Measurements from ENCODE around the gene PCSK6.

The PCSK6 gene

DNA sequence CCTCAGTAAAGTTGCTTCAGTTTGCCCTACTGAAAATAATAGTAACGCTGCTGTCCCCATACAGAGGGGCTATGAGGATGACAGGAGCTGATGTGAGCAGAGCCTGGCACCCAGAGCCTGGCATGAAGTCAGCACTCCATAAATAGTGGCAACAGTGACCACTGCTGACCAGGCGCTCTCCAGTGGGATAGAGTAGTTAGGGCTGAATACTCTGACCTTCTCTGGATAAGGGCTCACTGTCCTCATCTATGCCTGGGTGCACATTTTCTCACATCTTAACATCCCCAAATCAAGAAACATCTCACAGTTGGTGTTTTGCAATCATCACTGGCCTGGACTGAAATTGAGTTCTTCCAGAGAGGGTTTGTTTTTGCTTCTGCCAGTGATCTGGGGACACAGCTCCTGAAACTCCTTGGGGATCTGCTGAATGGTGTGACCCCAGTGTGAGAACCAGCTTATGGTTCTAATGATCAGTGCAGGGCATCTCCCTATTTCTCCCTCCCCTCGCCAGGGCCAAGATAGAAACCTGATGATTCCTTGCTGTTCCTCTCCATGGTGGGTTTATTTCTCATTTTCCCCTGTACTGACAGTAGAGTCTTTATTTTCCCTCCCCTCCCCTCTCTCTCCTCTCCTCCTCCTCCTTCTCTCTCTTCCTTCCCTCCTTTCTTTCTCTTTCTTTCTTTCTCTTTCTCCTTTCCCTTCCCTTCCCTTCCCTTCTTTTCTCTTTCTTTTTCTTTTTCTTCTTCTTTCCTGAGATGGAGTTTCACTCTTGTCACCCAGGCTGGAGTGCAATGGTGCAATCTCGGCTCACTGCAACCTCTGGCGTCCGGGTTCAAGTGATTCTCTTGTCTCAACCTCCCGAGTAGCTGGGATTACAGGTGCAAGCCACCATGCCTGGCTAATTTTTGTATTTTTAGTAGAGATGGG lies 3.5 kb upstream of the PCSK6 start:
- H3K9ac ChIP-seq (ENCODE audit: low read depth in 1 of 2, low read length in 2 of 2): no peak overlapping the region
- H3K4me3 ChIP-seq (ENCODE audit: low read length in 2 of 2): no peak overlapping the region
- no peaks in the 10 kb centered on the region for H3K9me3 ChIP-seq (ENCODE audit: control insufficient read depth in 2 of 2, low read length in 2 of 2)
- H3K36me3 ChIP-seq (ENCODE audit: control insufficient read depth in 2 of 2, insufficient read depth in 2 of 2, low read length in 2 of 2): no peaks in the 10 kb centered on the region
- peaks cover 4 to 30% of the 10 kb centered on the region in 2 donors for H3K4me1 ChIP-seq (ENCODE audit: control insufficient read depth in 2 of 2, insufficient read depth in 2 of 2, low read length in 2 of 2)
- no peak overlapping the region for H3K27ac ChIP-seq (ENCODE audit: low read depth in 2 of 2, low read length in 2 of 2)
- peaks cover 2 to 7% of the 10 kb centered on the region in 2 donors for H3K27me3 ChIP-seq (ENCODE audit: control insufficient read depth in 2 of 2, insufficient read depth in 2 of 2, low read length in 2 of 2)

GRCh38 chr15:101491734-101492640 lies 2.5 kb upstream of the PCSK6 start:
- peaks cover 2 to 7% of the 10 kb centered on the region in 2 donors for H3K27me3 ChIP-seq (ENCODE audit: control insufficient read depth in 2 of 2, insufficient read depth in 2 of 2, low read length in 2 of 2)
- H3K9ac ChIP-seq (ENCODE audit: low read depth in 1 of 2, low read length in 2 of 2): no peak overlapping the region
- peaks cover 4 to 22% of the 10 kb centered on the region in 2 donors for H3K4me1 ChIP-seq (ENCODE audit: control insufficient read depth in 2 of 2, insufficient read depth in 2 of 2, low read length in 2 of 2)
- no peaks in the 10 kb centered on the region for H3K9me3 ChIP-seq (ENCODE audit: control insufficient read depth in 2 of 2, low read length in 2 of 2)
- H3K27ac ChIP-seq (ENCODE audit: low read depth in 2 of 2, low read length in 2 of 2): no peak overlapping the region
- H3K36me3 ChIP-seq (ENCODE audit: control insufficient read depth in 2 of 2, insufficient read depth in 2 of 2, low read length in 2 of 2): no peaks in the 10 kb centered on the region
- no peak overlapping the region for H3K4me3 ChIP-seq (ENCODE audit: low read length in 2 of 2)

- peaks cover 0 to 2% of the 10 kb centered on the region in 2 donors for H3K36me3 ChIP-seq (ENCODE audit: control insufficient read depth in 2 of 2, insufficient read depth in 2 of 2, low read length in 2 of 2)
- no peak overlapping the region for H3K9ac ChIP-seq (ENCODE audit: low read depth in 1 of 2, low read length in 2 of 2)
- H3K27me3 ChIP-seq (ENCODE audit: control insufficient read depth in 2 of 2, insufficient read depth in 2 of 2, low read length in 2 of 2): peaks cover 2 to 4% of the 10 kb centered on the region in 2 donors
- no peaks in the 10 kb centered on the region for H3K9me3 ChIP-seq (ENCODE audit: control insufficient read depth in 2 of 2, low read length in 2 of 2)
- no peak overlapping the region for H3K27ac ChIP-seq (ENCODE audit: low read depth in 2 of 2, low read length in 2 of 2)
- H3K4me1 ChIP-seq (ENCODE audit: control insufficient read depth in 2 of 2, insufficient read depth in 2 of 2, low read length in 2 of 2): peaks cover 0 to 15% of the 10 kb centered on the region in 2 donors
- no peak overlapping the region for H3K4me3 ChIP-seq (ENCODE audit: low read length in 2 of 2)
These were observed 1.6 kb upstream of the PCSK6 start for GRCh38 chr15:101490922-101491733.

GRCh38 chr15:101490408-101490891 lies 943 bp upstream of the PCSK6 start:
- Histone ChIP-seq H3K4me3 (ENCODE audit: low read length in 2 of 2) (no peak overlapping the region), H3K36me3 (ENCODE audit: control insufficient read depth in 2 of 2, insufficient read depth in 2 of 2, low read length in 2 of 2) (peaks cover 0 to 2% of the 10 kb centered on the region in 2 donors), H3K27me3 (ENCODE audit: control insufficient read depth in 2 of 2, insufficient read depth in 2 of 2, low read length in 2 of 2) (peaks cover 2 to 4% of the 10 kb centered on the region in 2 donors), H3K4me1 (ENCODE audit: control insufficient read depth in 2 of 2, insufficient read depth in 2 of 2, low read length in 2 of 2) (peaks cover 0 to 9% of the 10 kb centered on the region in 2 donors), H3K27ac (ENCODE audit: low read depth in 2 of 2, low read length in 2 of 2) (no peak overlapping the region), H3K9me3 (ENCODE audit: control insufficient read depth in 2 of 2, low read length in 2 of 2) (no peaks in the 10 kb centered on the region), H3K9ac (ENCODE audit: low read depth in 1 of 2, low read length in 2 of 2) (no peak overlapping the region)

DNA sequence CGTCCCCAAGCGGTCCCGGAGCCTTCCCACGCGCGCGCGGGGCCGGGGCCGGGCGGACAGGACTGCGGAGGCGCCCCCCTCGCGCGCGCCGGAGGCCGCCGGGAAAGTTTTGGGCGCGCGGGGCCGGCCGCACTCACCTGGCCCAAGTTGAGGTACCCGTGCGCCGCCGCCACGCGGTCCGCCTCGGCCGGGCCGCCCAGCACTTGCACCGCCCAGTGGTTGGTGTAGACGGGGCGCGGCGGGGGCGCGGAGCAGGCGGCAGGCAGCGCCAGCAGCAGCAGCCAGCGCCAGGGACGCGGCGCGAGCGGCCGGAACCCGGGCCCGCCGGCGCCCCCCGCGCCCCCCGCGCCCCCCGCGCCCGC lies 289 bp downstream of the PCSK6 start:
- no peak overlapping the region for H3K9ac ChIP-seq (ENCODE audit: low read depth in 1 of 2, low read length in 2 of 2)
- H3K4me1 ChIP-seq (ENCODE audit: control insufficient read depth in 2 of 2, insufficient read depth in 2 of 2, low read length in 2 of 2): peaks cover 0 to 6% of the 10 kb centered on the region in 2 donors
- H3K9me3 ChIP-seq (ENCODE audit: control insufficient read depth in 2 of 2, low read length in 2 of 2): no peaks in the 10 kb centered on the region
- no peak overlapping the region for H3K27ac ChIP-seq (ENCODE audit: low read depth in 2 of 2, low read length in 2 of 2)
- peaks cover 0 to 2% of the 10 kb centered on the region in 2 donors for H3K36me3 ChIP-seq (ENCODE audit: control insufficient read depth in 2 of 2, insufficient read depth in 2 of 2, low read length in 2 of 2)
- H3K27me3 ChIP-seq (ENCODE audit: control insufficient read depth in 2 of 2, insufficient read depth in 2 of 2, low read length in 2 of 2): peaks cover 0 to 2% of the 10 kb centered on the region in 2 donors
- no peak overlapping the region for H3K4me3 ChIP-seq (ENCODE audit: low read length in 2 of 2)

GRCh38 chr15:101488300-101489164 lies 975 bp downstream of the PCSK6 start:
- Histone ChIP-seq H3K4me1 (ENCODE audit: control insufficient read depth in 2 of 2, insufficient read depth in 2 of 2, low read length in 2 of 2) (peaks cover 0 to 9% of the 10 kb centered on the region in 2 donors), H3K36me3 (ENCODE audit: control insufficient read depth in 2 of 2, insufficient read depth in 2 of 2, low read length in 2 of 2) (peaks cover 0 to 2% of the 10 kb centered on the region in 2 donors), H3K9me3 (ENCODE audit: control insufficient read depth in 2 of 2, low read length in 2 of 2) (no peaks in the 10 kb centered on the region), H3K9ac (ENCODE audit: low read depth in 1 of 2, low read length in 2 of 2) (peak overlapping the region in 1 of 2 donors; percentile 43), H3K27ac (ENCODE audit: low read depth in 2 of 2, low read length in 2 of 2) (no peak overlapping the region), H3K4me3 (ENCODE audit: low read length in 2 of 2) (peak overlapping the region; percentile 56 to 60), H3K27me3 (ENCODE audit: control insufficient read depth in 2 of 2, insufficient read depth in 2 of 2, low read length in 2 of 2) (peaks cover 0 to 2% of the 10 kb centered on the region in 2 donors)

DNA sequence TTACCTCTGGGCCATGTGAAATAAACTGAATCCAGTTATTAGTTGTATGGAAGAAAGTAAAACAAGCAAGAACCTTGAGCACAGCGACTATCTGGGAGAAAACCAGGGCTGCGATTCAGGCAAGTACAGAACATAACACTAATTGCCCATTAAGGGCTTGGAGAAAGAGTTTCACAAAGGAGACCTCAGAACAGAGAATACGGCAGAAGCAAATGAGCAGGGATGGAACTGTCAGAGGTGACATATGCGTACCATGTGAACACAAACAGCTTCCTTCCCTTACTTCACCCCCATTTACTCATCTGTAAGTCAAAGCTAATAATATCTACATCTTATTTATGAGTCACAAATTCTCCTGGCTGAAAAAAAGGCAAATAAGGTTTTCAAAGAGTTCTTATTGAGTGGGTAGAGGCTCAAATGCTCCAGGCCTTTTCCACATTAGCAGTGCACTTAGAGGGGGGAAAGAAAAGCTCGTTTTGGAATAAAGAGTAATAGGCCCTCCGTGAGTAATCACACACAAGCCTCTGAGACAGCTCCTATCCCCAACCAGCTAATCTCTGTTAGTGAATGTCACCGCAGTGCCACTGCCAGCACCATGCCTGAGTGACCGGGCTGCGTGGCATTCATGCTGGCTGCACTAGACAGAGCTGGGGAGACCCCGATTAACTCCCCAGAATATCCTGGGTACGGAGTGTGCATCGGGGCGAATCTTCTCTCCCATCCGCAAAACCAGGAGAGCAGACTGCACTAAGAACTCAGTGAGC lies 2.6 kb downstream of the PCSK6 start:
- Histone ChIP-seq H3K4me3 (ENCODE audit: low read length in 2 of 2) (no peak overlapping the region), H3K27me3 (ENCODE audit: control insufficient read depth in 2 of 2, insufficient read depth in 2 of 2, low read length in 2 of 2) (peaks cover 0 to 2% of the 10 kb centered on the region in 2 donors), H3K9ac (ENCODE audit: low read depth in 1 of 2, low read length in 2 of 2) (no peak overlapping the region), H3K36me3 (ENCODE audit: control insufficient read depth in 2 of 2, insufficient read depth in 2 of 2, low read length in 2 of 2) (peaks cover 0 to 2% of the 10 kb centered on the region in 2 donors), H3K27ac (ENCODE audit: low read depth in 2 of 2, low read length in 2 of 2) (no peak overlapping the region), H3K9me3 (ENCODE audit: control insufficient read depth in 2 of 2, low read length in 2 of 2) (no peaks in the 10 kb centered on the region), H3K4me1 (ENCODE audit: control insufficient read depth in 2 of 2, insufficient read depth in 2 of 2, low read length in 2 of 2) (peaks cover 10 to 24% of the 10 kb centered on the region in 2 donors)

GRCh38 chr15:101483462-101483861 lies 6.0 kb downstream of the PCSK6 start:
- peak overlapping the region; percentile 12 to 65 for H3K27ac ChIP-seq (ENCODE audit: low read depth in 2 of 2, low read length in 2 of 2)
- peaks cover 0 to 2% of the 10 kb centered on the region in 2 donors for H3K27me3 ChIP-seq (ENCODE audit: control insufficient read depth in 2 of 2, insufficient read depth in 2 of 2, low read length in 2 of 2)
- no peaks in the 10 kb centered on the region for H3K9me3 ChIP-seq (ENCODE audit: control insufficient read depth in 2 of 2, low read length in 2 of 2)
- peaks cover 0 to 5% of the 10 kb centered on the region in 2 donors for H3K36me3 ChIP-seq (ENCODE audit: control insufficient read depth in 2 of 2, insufficient read depth in 2 of 2, low read length in 2 of 2)
- peaks cover 14 to 28% of the 10 kb centered on the region in 2 donors for H3K4me1 ChIP-seq (ENCODE audit: control insufficient read depth in 2 of 2, insufficient read depth in 2 of 2, low read length in 2 of 2)
- no peak overlapping the region for H3K4me3 ChIP-seq (ENCODE audit: low read length in 2 of 2)
- H3K9ac ChIP-seq (ENCODE audit: low read depth in 1 of 2, low read length in 2 of 2): no peak overlapping the region
